ENCODE data around the gene BMF.
"Not testable (repeated sequence)": the region's sequence is repeated elsewhere in the genome, so short reads cannot be mapped to it uniquely, and the experiment has no call there.

BMF gene

GRCh38 chr15:40081691-40082194 lies 26.9 kb downstream of the BMF start:
- peaks cover 11 to 22% of the 10 kb centered on the region in 2 donors for H3K4me1 ChIP-seq (ENCODE audit: control insufficient read depth in 1 of 2, insufficient read depth in 2 of 2, low read length in 2 of 2)
- no peaks in the 10 kb centered on the region for H3K9me3 ChIP-seq (ENCODE audit: control insufficient read depth in 1 of 2, low read length in 2 of 2)
- no peaks in the 10 kb centered on the region for H3K27me3 ChIP-seq (ENCODE audit: low read depth, low read length)
- peak overlapping the region; percentile 84 for H3K27ac ChIP-seq (ENCODE audit: low read length)
- no peaks in the 10 kb centered on the region for H3K36me3 ChIP-seq (ENCODE audit: control insufficient read depth in 1 of 2, insufficient read depth in 2 of 2, low read length in 2 of 2)
- H3K4me3 ChIP-seq (ENCODE audit: low read depth in 1 of 2, low read length in 2 of 2) = peak overlapping the region; percentile 46 to 54

- Histone ChIP-seq H3K9me3 (ENCODE audit: control insufficient read depth in 1 of 2, low read length in 2 of 2) (no peaks in the 10 kb centered on the region), H3K4me1 (ENCODE audit: control insufficient read depth in 1 of 2, insufficient read depth in 2 of 2, low read length in 2 of 2) (peaks cover 11 to 22% of the 10 kb centered on the region in 2 donors), H3K36me3 (ENCODE audit: control insufficient read depth in 1 of 2, insufficient read depth in 2 of 2, low read length in 2 of 2) (no peaks in the 10 kb centered on the region), H3K27ac (ENCODE audit: low read length) (peak overlapping the region; percentile 84), H3K4me3 (ENCODE audit: low read depth in 1 of 2, low read length in 2 of 2) (no peak overlapping the region), H3K27me3 (ENCODE audit: low read depth, low read length) (no peaks in the 10 kb centered on the region)
These were observed 27.8 kb downstream of the BMF start for GRCh38 chr15:40080847-40081246.

- Histone ChIP-seq H3K9me3 (ENCODE audit: control insufficient read depth in 1 of 2, low read length in 2 of 2) (no peaks in the 10 kb centered on the region), H3K4me1 (ENCODE audit: control insufficient read depth in 1 of 2, insufficient read depth in 2 of 2, low read length in 2 of 2) (peaks cover 11 to 22% of the 10 kb centered on the region in 2 donors), H3K36me3 (ENCODE audit: control insufficient read depth in 1 of 2, insufficient read depth in 2 of 2, low read length in 2 of 2) (no peaks in the 10 kb centered on the region), H3K27me3 (ENCODE audit: low read depth, low read length) (no peaks in the 10 kb centered on the region), H3K4me3 (ENCODE audit: low read depth in 1 of 2, low read length in 2 of 2) (no peak overlapping the region), H3K27ac (ENCODE audit: low read length) (no peak overlapping the region)
These were observed 28.6 kb downstream of the BMF start for GRCh38 chr15:40080104-40080503.

GRCh38 chr15:40079456-40079855 lies 29.2 kb downstream of the BMF start:
- no peaks in the 10 kb centered on the region for H3K9me3 ChIP-seq (ENCODE audit: control insufficient read depth in 1 of 2, low read length in 2 of 2)
- H3K4me3 ChIP-seq (ENCODE audit: low read depth in 1 of 2, low read length in 2 of 2) = no peak overlapping the region
- no peak overlapping the region for H3K27ac ChIP-seq (ENCODE audit: low read length)
- no peaks in the 10 kb centered on the region for H3K36me3 ChIP-seq (ENCODE audit: control insufficient read depth in 1 of 2, insufficient read depth in 2 of 2, low read length in 2 of 2)
- peaks cover 11 to 22% of the 10 kb centered on the region in 2 donors for H3K4me1 ChIP-seq (ENCODE audit: control insufficient read depth in 1 of 2, insufficient read depth in 2 of 2, low read length in 2 of 2)
- no peaks in the 10 kb centered on the region for H3K27me3 ChIP-seq (ENCODE audit: low read depth, low read length)

GRCh38 chr15:40075298-40076044 lies 33.2 kb downstream of the BMF start:
- H3K9me3 ChIP-seq (ENCODE audit: control insufficient read depth in 1 of 2, low read length in 2 of 2) = no peaks in the 10 kb centered on the region
- no peaks in the 10 kb centered on the region for H3K36me3 ChIP-seq (ENCODE audit: control insufficient read depth in 1 of 2, insufficient read depth in 2 of 2, low read length in 2 of 2)
- no peaks in the 10 kb centered on the region for H3K27me3 ChIP-seq (ENCODE audit: low read depth, low read length)
- no peak overlapping the region for H3K4me3 ChIP-seq (ENCODE audit: low read depth in 1 of 2, low read length in 2 of 2)
- H3K4me1 ChIP-seq (ENCODE audit: control insufficient read depth in 1 of 2, insufficient read depth in 2 of 2, low read length in 2 of 2) = peaks cover 0 to 4% of the 10 kb centered on the region in 2 donors
- no peak overlapping the region for H3K27ac ChIP-seq (ENCODE audit: low read length)

GRCh38 chr15:40074656-40075055 lies 34.0 kb downstream of the BMF start:
- not testable (repeated sequence) for H3K4me3 ChIP-seq (ENCODE audit: low read depth in 1 of 2, low read length in 2 of 2); H3K27me3 ChIP-seq (ENCODE audit: low read depth, low read length); H3K36me3 ChIP-seq (ENCODE audit: control insufficient read depth in 1 of 2, insufficient read depth in 2 of 2, low read length in 2 of 2); H3K4me1 ChIP-seq (ENCODE audit: control insufficient read depth in 1 of 2, insufficient read depth in 2 of 2, low read length in 2 of 2); H3K9me3 ChIP-seq (ENCODE audit: control insufficient read depth in 1 of 2, low read length in 2 of 2); H3K27ac ChIP-seq (ENCODE audit: low read length)

GRCh38 chr15:40073716-40074490 lies 34.8 kb downstream of the BMF start:
- H3K9me3 ChIP-seq (ENCODE audit: control insufficient read depth in 1 of 2, low read length in 2 of 2); H3K4me1 ChIP-seq (ENCODE audit: control insufficient read depth in 1 of 2, insufficient read depth in 2 of 2, low read length in 2 of 2); H3K36me3 ChIP-seq (ENCODE audit: control insufficient read depth in 1 of 2, insufficient read depth in 2 of 2, low read length in 2 of 2); H3K27ac ChIP-seq (ENCODE audit: low read length); H3K4me3 ChIP-seq (ENCODE audit: low read depth in 1 of 2, low read length in 2 of 2); H3K27me3 ChIP-seq (ENCODE audit: low read depth, low read length): not testable (repeated sequence)

- Histone ChIP-seq H3K4me3 (ENCODE audit: low read depth in 1 of 2, low read length in 2 of 2) (no peak overlapping the region), H3K27ac (ENCODE audit: low read length) (no peak overlapping the region), H3K9me3 (ENCODE audit: control insufficient read depth in 1 of 2, low read length in 2 of 2) (no peaks in the 10 kb centered on the region), H3K27me3 (ENCODE audit: low read depth, low read length) (no peaks in the 10 kb centered on the region), H3K4me1 (ENCODE audit: control insufficient read depth in 1 of 2, insufficient read depth in 2 of 2, low read length in 2 of 2) (peaks cover 4 to 8% of the 10 kb centered on the region in 2 donors), H3K36me3 (ENCODE audit: control insufficient read depth in 1 of 2, insufficient read depth in 2 of 2, low read length in 2 of 2) (no peaks in the 10 kb centered on the region)
These were observed 36.3 kb downstream of the BMF start for GRCh38 chr15:40072216-40072990.

- Histone ChIP-seq H3K36me3 (ENCODE audit: control insufficient read depth in 1 of 2, insufficient read depth in 2 of 2, low read length in 2 of 2) (no peaks in the 10 kb centered on the region), H3K4me1 (ENCODE audit: control insufficient read depth in 1 of 2, insufficient read depth in 2 of 2, low read length in 2 of 2) (peaks cover 4 to 8% of the 10 kb centered on the region in 2 donors), H3K27ac (ENCODE audit: low read length) (no peak overlapping the region), H3K4me3 (ENCODE audit: low read depth in 1 of 2, low read length in 2 of 2) (no peak overlapping the region), H3K27me3 (ENCODE audit: low read depth, low read length) (no peaks in the 10 kb centered on the region), H3K9me3 (ENCODE audit: control insufficient read depth in 1 of 2, low read length in 2 of 2) (no peaks in the 10 kb centered on the region)
These were observed 38.0 kb downstream of the BMF start for GRCh38 chr15:40070608-40071218.

- no peak overlapping the region for H3K27ac ChIP-seq (ENCODE audit: low read length)
- no peaks in the 10 kb centered on the region for H3K36me3 ChIP-seq (ENCODE audit: control insufficient read depth in 1 of 2, insufficient read depth in 2 of 2, low read length in 2 of 2)
- peaks cover 4 to 8% of the 10 kb centered on the region in 2 donors for H3K4me1 ChIP-seq (ENCODE audit: control insufficient read depth in 1 of 2, insufficient read depth in 2 of 2, low read length in 2 of 2)
- H3K4me3 ChIP-seq (ENCODE audit: low read depth in 1 of 2, low read length in 2 of 2) = no peak overlapping the region
- H3K27me3 ChIP-seq (ENCODE audit: low read depth, low read length) = no peaks in the 10 kb centered on the region
- no peaks in the 10 kb centered on the region for H3K9me3 ChIP-seq (ENCODE audit: control insufficient read depth in 1 of 2, low read length in 2 of 2)
These were observed 38.5 kb downstream of the BMF start for GRCh38 chr15:40070166-40070557.

All from muscle layer of duodenum (tissue), 2 donors.